GM23338 (cell line): ENCODE results near the gene ALPL. TPM values are rescaled to one million over a fixed set of nuclear protein-coding genes. Genes with fewer than 3 reads are reported as not detected.

Source experiments
- ATAC-seq: fragments of 200-7000 bp; cut with Tn5 transposase; 3 replicates; pipeline ENCODE4 v1.9.1; 2020
- DNase-seq: peaks from one replicate; pipeline ENCODE4 v3.0.0-alpha.2; 2015; ENCODE audit warnings: low spot score
- H2AFZ ChIP-seq: fragments of 200-600 bp; sonication (generic); 2 replicates; pipeline ENCODE4 v1.8.0; 2016; ENCODE audit warnings: antibody characterized with exemption, mild to moderate bottlenecking, moderate library complexity
- H3F3A ChIP-seq: fragments of 200-600 bp; sonication (generic); replicated peaks from 2 replicates; pipeline ENCODE4 v1.8.0; 2017; ENCODE audit warnings: antibody characterized with exemption, mixed run types, low read depth
- H3K27ac ChIP-seq: fragments of 200-600 bp; sonication (generic); 2 replicates; pipeline ENCODE4 v1.6.1; 2016; ENCODE audit warnings: low read depth
- H3K27me3 ChIP-seq: fragments of 200-600 bp; sonication (generic); 2 replicates; pipeline ENCODE4 v1.8.0; 2016; ENCODE audit warnings: mild to moderate bottlenecking, mixed run types, moderate library complexity; ENCODE audit not compliant: insufficient read depth
- H3K36me3 ChIP-seq: fragments of 200-600 bp; sonication (generic); 2 replicates; pipeline ENCODE4 v1.8.0; 2016; ENCODE audit warnings: mild to moderate bottlenecking; ENCODE audit not compliant: insufficient read depth
- H3K4me1 ChIP-seq: fragments of 200-600 bp; sonication (generic); 2 replicates; pipeline ENCODE4 v1.8.0; 2016; ENCODE audit warnings: mild to moderate bottlenecking, moderate library complexity; ENCODE audit not compliant: insufficient read depth
- H3K4me2 ChIP-seq: fragments of 200-600 bp; sonication (generic); 2 replicates; pipeline ENCODE4 v1.7.1; 2017; ENCODE audit warnings: mixed run types
- H3K4me3 ChIP-seq: fragments of 200-600 bp; sonication (generic); 2 replicates; pipeline ENCODE4 v1.6.1; 2016; ENCODE audit warnings: mixed run types
- H3K79me2 ChIP-seq: fragments of 200-600 bp; sonication (generic); replicated peaks from 2 replicates; pipeline ENCODE4 v1.8.0; 2017; ENCODE audit warnings: mild to moderate bottlenecking; ENCODE audit not compliant: insufficient read depth
- H3K9me2 ChIP-seq: fragments of 200-600 bp; sonication (generic); 2 replicates; pipeline ENCODE4 v1.8.0; 2017; ENCODE audit not compliant: insufficient read depth
- H4K20me1 ChIP-seq: fragments of 200-600 bp; sonication (generic); replicated peaks from 2 replicates; pipeline ENCODE4 v1.8.0; 2017; ENCODE audit warnings: mild to moderate bottlenecking; ENCODE audit not compliant: insufficient read depth
- H3K27ac Mint-ChIP-seq: 2 replicates; pipeline ENCODE4 v1.8.0; 2020; ENCODE audit warnings: inconsistent platforms, mild to moderate bottlenecking, moderate library complexity, mixed read lengths
- H3K27me3 Mint-ChIP-seq: 3 replicates; pipeline ENCODE4 v1.8.0; 2022; ENCODE audit warnings: low read depth, mild to moderate bottlenecking, moderate library complexity, mixed read lengths, inconsistent platforms; ENCODE audit not compliant: insufficient read depth, poor library complexity
- H3K36me3 Mint-ChIP-seq: 3 replicates; pipeline ENCODE4 v1.8.0; 2021; ENCODE audit warnings: low read depth, mild to moderate bottlenecking, inconsistent platforms, moderate library complexity, mixed read lengths
- H3K4me1 Mint-ChIP-seq: 3 replicates; pipeline ENCODE4 v1.8.0; 2020; ENCODE audit warnings: mild to moderate bottlenecking, inconsistent platforms, mixed read lengths
- H3K4me3 Mint-ChIP-seq: 3 replicates; pipeline ENCODE4 v1.8.0; 2021; ENCODE audit warnings: moderate library complexity, mild to moderate bottlenecking, inconsistent platforms, mixed read lengths
- H3K9me3 Mint-ChIP-seq: 3 replicates; pipeline ENCODE4 v1.8.0; 2020; ENCODE audit warnings: moderate library complexity, mild to moderate bottlenecking, inconsistent platforms, mixed read lengths
- CREB1 ChIP-seq: fragments of 250-450 bp; sonication (Bioruptor Pico); IDR thresholded peaks from 2 replicates; pipeline ENCODE4 v1.5.0; 2020; ENCODE audit warnings: low read depth, mild to moderate bottlenecking, moderate library complexity
- EZH2 ChIP-seq: fragments of 200-600 bp; sonication (generic); IDR thresholded peaks from one replicate; pipeline ENCODE4 v1.8.0; 2017; ENCODE audit warnings: antibody characterized with exemption, mild to moderate bottlenecking, low read depth; ENCODE audit not compliant: unreplicated experiment
- EZH2phosphoT487 ChIP-seq: fragments of 200-600 bp; sonication (generic); IDR thresholded peaks from one replicate; pipeline ENCODE4 v1.8.1; 2018; ENCODE audit warnings: antibody characterized with exemption; ENCODE audit not compliant: unreplicated experiment
- JUNB ChIP-seq: IDR thresholded peaks from one replicate; pipeline ENCODE4 v1.6.1; 2016; ENCODE audit warnings: antibody characterized with exemption; ENCODE audit not compliant: unreplicated experiment
- NANOG ChIP-seq: IDR thresholded peaks from 2 replicates; pipeline ENCODE4 v1.6.1; 2016; ENCODE audit warnings: antibody characterized with exemption, borderline replicate concordance
- STAT1 ChIP-seq: IDR thresholded peaks from one replicate; pipeline ENCODE4 v1.6.1; 2016; ENCODE audit warnings: antibody characterized with exemption; ENCODE audit not compliant: unreplicated experiment
- ZNF114 ChIP-seq: fragments of 250-450 bp; sonication (Bioruptor Pico); IDR thresholded peaks from 2 replicates; pipeline ENCODE4 v1.5.0; 2020; ENCODE audit warnings: mild to moderate bottlenecking, moderate library complexity
- ZNF331 ChIP-seq: fragments of 250-450 bp; sonication (Bioruptor Pico); IDR thresholded peaks from 2 replicates; pipeline ENCODE4 v1.5.0; 2020; ENCODE audit warnings: low read depth, mild to moderate bottlenecking, moderate library complexity
- polyA plus RNA-seq: library from polyadenylated mRNA; unstranded; fragments of >200 nt; fragmentation: Nextera tagmentation; extraction: Ambion mirVana; gene quantifications from 2 replicates; pipeline ENCODE4 v1.2.1, GENCODE V29; 2016
- total RNA-seq: library from RNA; depleted of rRNA; stranded (reverse); fragments of >200 nt; shearing (Covaris generic); gene quantifications from 2 replicates; pipeline ENCODE4 v1.2.3, GENCODE V29; 2014
- TF ChIP-seq, protein P1 (sequence below): fragments of 250-450 bp; sonication (Bioruptor Pico); IDR thresholded peaks from 2 replicates; pipeline ENCODE4 v1.5.0; 2020; ENCODE audit warnings: mild to moderate bottlenecking, moderate library complexity
- TF ChIP-seq, protein P2 (sequence below): IDR thresholded peaks from one replicate; pipeline ENCODE4 v1.6.1; 2018; ENCODE audit warnings: antibody characterized with exemption; ENCODE audit not compliant: unreplicated experiment
- TF ChIP-seq, protein P3 (sequence below): IDR thresholded peaks from 2 replicates; pipeline ENCODE4 v1.6.1; 2016; ENCODE audit warnings: antibody characterized with exemption

ALPL gene
- total and polyA plus RNA-seq, 2 experiments from 2014 or later, result 116 to 187 TPM

DNA sequence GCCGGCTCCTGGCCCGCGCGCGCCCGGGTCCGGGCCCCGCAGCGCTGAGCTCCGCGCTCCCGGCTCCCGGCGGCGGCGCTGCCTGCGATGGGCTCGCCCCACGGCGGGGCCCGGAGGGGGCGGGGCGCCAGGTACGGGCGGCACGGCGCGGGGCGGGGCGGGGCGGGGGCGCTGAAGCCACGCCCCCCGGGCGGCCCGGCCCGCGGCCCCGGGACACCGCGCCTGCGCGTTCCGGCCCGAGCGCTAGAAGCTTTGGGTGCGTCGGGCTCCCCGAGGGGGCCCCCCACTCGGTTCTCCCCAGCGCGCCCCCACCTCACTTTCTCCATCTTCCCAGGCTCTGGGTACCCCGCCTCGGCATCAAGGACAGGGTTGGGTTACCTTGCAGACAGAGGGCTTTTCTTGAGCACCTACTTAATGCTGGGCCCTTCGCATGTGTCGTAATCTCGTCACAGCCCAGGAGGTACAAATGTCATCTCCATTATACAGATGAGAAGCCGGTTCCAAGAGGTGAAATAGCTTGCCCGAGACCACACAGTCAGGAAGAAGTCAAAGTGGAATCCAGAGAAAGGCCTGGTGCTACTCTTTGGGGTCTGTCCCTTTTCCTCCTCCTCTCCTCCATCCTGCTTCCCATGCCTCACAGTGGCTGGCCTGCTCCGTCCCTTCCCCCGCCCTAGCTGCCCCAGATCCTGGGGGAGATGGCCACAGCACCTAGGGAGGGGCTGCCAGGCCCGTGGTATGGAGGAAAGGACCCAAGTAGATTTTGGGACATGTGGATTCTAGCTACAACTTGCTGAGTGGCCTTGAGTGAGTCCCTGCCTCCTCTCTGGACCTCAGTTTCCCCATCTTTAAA, 113.5 kb downstream of the ALPL start (continued):
- TF ChIP-seq, protein P1, sequence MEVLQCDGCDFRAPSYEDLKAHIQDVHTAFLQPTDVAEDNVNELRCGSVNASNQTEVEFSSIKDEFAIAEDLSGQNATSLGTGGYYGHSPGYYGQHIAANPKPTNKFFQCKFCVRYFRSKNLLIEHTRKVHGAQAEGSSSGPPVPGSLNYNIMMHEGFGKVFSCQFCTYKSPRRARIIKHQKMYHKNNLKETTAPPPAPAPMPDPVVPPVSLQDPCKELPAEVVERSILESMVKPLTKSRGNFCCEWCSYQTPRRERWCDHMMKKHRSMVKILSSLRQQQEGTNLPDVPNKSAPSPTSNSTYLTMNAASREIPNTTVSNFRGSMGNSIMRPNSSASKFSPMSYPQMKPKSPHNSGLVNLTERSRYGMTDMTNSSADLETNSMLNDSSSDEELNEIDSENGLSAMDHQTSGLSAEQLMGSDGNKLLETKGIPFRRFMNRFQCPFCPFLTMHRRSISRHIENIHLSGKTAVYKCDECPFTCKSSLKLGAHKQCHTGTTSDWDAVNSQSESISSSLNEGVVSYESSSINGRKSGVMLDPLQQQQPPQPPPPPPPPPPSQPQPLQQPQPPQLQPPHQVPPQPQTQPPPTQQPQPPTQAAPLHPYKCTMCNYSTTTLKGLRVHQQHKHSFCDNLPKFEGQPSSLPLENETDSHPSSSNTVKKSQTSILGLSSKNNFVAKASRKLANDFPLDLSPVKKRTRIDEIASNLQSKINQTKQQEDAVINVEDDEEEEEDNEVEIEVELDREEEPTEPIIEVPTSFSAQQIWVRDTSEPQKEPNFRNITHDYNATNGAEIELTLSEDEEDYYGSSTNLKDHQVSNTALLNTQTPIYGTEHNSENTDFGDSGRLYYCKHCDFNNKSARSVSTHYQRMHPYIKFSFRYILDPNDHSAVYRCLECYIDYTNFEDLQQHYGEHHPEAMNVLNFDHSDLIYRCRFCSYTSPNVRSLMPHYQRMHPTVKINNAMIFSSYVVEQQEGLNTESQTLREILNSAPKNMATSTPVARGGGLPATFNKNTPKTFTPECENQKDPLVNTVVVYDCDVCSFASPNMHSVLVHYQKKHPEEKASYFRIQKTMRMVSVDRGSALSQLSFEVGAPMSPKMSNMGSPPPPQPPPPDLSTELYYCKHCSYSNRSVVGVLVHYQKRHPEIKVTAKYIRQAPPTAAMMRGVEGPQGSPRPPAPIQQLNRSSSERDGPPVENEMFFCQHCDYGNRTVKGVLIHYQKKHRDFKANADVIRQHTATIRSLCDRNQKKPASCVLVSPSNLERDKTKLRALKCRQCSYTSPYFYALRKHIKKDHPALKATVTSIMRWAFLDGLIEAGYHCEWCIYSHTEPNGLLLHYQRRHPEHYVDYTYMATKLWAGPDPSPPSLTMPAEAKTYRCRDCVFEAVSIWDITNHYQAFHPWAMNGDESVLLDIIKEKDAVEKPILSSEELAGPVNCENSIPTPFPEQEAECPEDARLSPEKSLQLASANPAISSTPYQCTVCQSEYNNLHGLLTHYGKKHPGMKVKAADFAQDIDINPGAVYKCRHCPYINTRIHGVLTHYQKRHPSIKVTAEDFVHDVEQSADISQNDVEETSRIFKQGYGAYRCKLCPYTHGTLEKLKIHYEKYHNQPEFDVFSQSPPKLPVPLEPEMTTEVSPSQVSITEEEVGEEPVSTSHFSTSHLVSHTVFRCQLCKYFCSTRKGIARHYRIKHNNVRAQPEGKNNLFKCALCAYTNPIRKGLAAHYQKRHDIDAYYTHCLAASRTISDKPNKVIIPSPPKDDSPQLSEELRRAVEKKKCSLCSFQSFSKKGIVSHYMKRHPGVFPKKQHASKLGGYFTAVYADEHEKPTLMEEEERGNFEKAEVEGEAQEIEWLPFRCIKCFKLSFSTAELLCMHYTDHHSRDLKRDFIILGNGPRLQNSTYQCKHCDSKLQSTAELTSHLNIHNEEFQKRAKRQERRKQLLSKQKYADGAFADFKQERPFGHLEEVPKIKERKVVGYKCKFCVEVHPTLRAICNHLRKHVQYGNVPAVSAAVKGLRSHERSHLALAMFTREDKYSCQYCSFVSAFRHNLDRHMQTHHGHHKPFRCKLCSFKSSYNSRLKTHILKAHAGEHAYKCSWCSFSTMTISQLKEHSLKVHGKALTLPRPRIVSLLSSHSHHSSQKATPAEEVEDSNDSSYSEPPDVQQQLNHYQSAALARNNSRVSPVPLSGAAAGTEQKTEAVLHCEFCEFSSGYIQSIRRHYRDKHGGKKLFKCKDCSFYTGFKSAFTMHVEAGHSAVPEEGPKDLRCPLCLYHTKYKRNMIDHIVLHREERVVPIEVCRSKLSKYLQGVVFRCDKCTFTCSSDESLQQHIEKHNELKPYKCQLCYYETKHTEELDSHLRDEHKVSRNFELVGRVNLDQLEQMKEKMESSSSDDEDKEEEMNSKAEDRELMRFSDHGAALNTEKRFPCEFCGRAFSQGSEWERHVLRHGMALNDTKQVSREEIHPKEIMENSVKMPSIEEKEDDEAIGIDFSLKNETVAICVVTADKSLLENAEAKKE (CRISPR knock-in tag), result no peak

DNA sequence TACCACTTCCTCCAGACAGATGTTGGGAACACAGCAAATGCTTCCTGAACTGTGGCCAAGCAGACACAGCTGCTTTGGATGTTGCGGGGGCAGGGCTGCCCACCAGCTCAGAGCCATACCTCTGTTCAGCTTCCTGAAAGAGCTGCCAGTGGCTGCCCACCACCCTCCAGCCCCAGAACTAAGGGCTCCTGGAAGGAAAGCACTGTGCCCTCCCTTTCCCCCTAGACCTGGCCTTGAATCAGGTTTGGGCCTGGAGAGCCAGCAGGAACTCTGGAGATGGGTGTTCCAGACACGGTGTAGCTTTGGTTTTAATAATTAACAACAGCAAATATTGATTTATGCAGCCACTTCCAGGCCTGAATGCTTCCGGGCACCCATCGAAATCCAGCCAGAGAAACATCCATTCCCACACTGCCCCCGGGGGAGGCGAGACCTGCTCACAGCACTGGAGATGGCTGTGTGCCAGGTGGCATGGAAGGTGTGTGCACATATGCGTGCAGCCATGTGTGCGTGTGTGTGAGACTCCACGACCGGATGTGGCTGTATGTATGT, 114.3 kb downstream of the ALPL start:
- H3K4me3 ChIP-seq, result peak overlapping the region; percentile 60; the same call in 1 of the 2 replicates
- peak overlapping the region; percentile 79 for H3K4me2 ChIP-seq
- Mint-ChIP-seq H3K4me3 (peak overlapping the region; percentile 24; the same call in 1 of the 3 replicates), H3K4me1 (peaks cover 22% of the 10 kb centered on the region), H3K27me3 (peaks cover 26% of the 10 kb centered on the region), H3K9me3 (no peaks in the 10 kb centered on the region), H3K27ac (no peak overlapping the region), H3K36me3 (no peaks in the 10 kb centered on the region; the same call in 2 of the 3 replicates)
- H3K9me2 ChIP-seq, result no peaks in the 10 kb centered on the region
- DNase-seq (no peak), ATAC-seq (no peak)
- H3F3A ChIP-seq, result peaks cover 7% of the 10 kb centered on the region; the same call in 1 of the 2 replicates
- H2AFZ ChIP-seq, result no peak overlapping the region
- H3K27me3 ChIP-seq, result peaks cover 11% of the 10 kb centered on the region
- H3K27ac ChIP-seq, result no peak overlapping the region
- peaks cover 16% of the 10 kb centered on the region for H3K4me1 ChIP-seq
- H3K36me3 ChIP-seq, result no peaks in the 10 kb centered on the region
- H3K79me2 ChIP-seq, result no peaks in the 10 kb centered on the region
- H4K20me1 ChIP-seq, result no peaks in the 10 kb centered on the region; the same call in 1 of the 2 replicates
- TF ChIP-seq, protein P2, sequence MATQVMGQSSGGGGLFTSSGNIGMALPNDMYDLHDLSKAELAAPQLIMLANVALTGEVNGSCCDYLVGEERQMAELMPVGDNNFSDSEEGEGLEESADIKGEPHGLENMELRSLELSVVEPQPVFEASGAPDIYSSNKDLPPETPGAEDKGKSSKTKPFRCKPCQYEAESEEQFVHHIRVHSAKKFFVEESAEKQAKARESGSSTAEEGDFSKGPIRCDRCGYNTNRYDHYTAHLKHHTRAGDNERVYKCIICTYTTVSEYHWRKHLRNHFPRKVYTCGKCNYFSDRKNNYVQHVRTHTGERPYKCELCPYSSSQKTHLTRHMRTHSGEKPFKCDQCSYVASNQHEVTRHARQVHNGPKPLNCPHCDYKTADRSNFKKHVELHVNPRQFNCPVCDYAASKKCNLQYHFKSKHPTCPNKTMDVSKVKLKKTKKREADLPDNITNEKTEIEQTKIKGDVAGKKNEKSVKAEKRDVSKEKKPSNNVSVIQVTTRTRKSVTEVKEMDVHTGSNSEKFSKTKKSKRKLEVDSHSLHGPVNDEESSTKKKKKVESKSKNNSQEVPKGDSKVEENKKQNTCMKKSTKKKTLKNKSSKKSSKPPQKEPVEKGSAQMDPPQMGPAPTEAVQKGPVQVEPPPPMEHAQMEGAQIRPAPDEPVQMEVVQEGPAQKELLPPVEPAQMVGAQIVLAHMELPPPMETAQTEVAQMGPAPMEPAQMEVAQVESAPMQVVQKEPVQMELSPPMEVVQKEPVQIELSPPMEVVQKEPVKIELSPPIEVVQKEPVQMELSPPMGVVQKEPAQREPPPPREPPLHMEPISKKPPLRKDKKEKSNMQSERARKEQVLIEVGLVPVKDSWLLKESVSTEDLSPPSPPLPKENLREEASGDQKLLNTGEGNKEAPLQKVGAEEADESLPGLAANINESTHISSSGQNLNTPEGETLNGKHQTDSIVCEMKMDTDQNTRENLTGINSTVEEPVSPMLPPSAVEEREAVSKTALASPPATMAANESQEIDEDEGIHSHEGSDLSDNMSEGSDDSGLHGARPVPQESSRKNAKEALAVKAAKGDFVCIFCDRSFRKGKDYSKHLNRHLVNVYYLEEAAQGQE, result no peak
- TF ChIP-seq NANOG (no peak), ZNF331 (CRISPR knock-in tag) (no peak), ZNF114 (CRISPR knock-in tag) (no peak), JUNB (no peak), EZH2 (no peak), STAT1 (no peak), CREB1 (no peak), EZH2phosphoT487 (no peak)
- TF ChIP-seq, protein P3, sequence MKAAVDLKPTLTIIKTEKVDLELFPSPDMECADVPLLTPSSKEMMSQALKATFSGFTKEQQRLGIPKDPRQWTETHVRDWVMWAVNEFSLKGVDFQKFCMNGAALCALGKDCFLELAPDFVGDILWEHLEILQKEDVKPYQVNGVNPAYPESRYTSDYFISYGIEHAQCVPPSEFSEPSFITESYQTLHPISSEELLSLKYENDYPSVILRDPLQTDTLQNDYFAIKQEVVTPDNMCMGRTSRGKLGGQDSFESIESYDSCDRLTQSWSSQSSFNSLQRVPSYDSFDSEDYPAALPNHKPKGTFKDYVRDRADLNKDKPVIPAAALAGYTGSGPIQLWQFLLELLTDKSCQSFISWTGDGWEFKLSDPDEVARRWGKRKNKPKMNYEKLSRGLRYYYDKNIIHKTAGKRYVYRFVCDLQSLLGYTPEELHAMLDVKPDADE, result no peak
